C4-2B (cell line): ENCODE measurements around the gene B4GALNT4.

Source experiments
- CTCF ChIP-seq: fragments of 450-650 bp; conservative IDR thresholded peaks from 2 replicates; pipeline ENCODE4 v1.5.1; 2017; ENCODE audit warnings: mild to moderate bottlenecking
- ZFX ChIP-seq: fragments of 450-650 bp; IDR thresholded peaks from 2 replicates; pipeline ENCODE4 v1.6.1; 2017

DNA sequence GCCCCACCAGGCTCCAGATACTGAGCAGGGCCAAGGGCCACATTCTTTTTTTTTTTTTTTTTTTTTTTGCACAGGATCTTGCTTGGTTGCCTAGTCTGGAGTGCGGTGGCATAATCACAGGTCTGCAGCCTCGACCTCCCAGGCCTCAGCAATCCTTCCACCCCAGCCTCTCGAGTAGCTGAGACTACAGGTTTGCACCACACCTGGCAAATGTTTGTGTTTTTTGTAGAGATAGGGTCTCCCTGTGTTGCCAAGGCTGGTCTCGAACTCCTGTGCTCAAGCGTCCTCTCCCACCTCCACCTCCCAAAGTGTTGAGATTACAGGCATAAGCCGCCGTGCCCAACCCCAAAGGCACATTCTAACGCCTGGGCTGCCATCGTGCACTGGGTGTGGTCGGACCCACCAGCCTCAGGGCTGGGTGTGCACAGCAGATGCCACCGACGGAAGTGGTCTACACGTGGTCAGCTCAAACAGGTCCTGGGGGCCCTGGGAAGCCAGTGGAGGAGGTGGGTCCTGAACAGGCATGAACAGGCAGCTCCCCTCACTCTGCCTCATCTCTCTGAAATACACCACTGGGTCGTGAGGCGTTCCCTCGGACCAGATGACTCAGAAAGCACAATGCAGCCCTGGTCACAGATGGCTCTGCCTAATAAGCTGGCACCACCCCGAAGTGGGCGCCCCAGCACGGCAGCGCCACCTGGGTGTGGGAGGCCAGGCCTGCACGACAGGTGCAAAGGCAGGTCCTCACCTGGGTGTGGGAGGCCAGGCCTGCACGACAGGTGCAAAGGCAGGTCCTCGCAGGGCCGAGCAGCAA is 5.1 kb upstream of the B4GALNT4 start:
- TF ChIP-seq CTCF (peak; percentile 92), ZFX (no peak)
